ENCODE measurements around the gene VEZF1.

DNA sequence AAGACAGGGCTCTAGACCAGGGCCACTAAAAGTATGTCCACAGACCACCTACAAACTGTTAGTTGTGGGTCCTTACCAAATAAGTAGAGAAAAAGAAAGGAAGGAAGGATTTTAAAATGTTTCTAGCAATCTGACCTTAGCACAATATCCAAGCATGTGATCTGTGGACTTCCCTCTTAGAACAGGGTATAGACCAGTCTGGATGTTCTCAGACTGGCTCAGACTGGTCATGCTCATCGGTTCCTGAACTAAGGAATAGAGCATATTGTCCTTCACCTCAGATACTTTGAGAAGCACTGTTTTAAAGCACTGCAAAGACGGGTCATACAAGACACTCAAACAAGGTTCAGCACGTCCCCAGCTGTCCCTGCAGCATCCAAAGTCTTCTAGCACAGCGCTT lies 58.7 kb downstream of the VEZF1 start:
- TF ChIP-seq, protein P1, sequence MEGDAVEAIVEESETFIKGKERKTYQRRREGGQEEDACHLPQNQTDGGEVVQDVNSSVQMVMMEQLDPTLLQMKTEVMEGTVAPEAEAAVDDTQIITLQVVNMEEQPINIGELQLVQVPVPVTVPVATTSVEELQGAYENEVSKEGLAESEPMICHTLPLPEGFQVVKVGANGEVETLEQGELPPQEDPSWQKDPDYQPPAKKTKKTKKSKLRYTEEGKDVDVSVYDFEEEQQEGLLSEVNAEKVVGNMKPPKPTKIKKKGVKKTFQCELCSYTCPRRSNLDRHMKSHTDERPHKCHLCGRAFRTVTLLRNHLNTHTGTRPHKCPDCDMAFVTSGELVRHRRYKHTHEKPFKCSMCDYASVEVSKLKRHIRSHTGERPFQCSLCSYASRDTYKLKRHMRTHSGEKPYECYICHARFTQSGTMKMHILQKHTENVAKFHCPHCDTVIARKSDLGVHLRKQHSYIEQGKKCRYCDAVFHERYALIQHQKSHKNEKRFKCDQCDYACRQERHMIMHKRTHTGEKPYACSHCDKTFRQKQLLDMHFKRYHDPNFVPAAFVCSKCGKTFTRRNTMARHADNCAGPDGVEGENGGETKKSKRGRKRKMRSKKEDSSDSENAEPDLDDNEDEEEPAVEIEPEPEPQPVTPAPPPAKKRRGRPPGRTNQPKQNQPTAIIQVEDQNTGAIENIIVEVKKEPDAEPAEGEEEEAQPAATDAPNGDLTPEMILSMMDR (IDR thresholded peaks at IDR 0.05) = no peak
- TF ChIP-seq POLR2A (IDR thresholded peaks at IDR 0.05) = no peak

Data from thyroid gland (tissue), 4 donors.